Measurements from ENCODE around the gene PMPCA.

Gene PMPCA

GRCh38 chr9:136410500-136411287 lies at the start of gene PMPCA, which contains the start of gene ENTR1:
TSS of gene PMPCA (plus strand) at chr9:136410658. CDS start at chr9:136410669, 11 bp downstream.
TSS of gene ENTR1 (minus strand) at chr9:136410614. CDS start at chr9:136410397, 217 bp downstream.
- Histone ChIP-seq H3K4me3 (peak within 1 kb of the TSS; percentile 97), H3K27ac (peak within 1 kb of the TSS; percentile 80 to 90)
- no peak for TF ChIP-seq CTCF (IDR thresholded peaks at IDR 0.05)
- peak; percentile 92 for DNase-seq (ENCODE audit: low spot score)

- no peak for DNase-seq (ENCODE audit: low spot score)
- peak overlapping the region in 1 of 2 donors; percentile 26 for H3K27ac ChIP-seq
- no peak for TF ChIP-seq CTCF (IDR thresholded peaks at IDR 0.05)
- no peak overlapping the region for H3K4me3 ChIP-seq
Measured at GRCh38 chr9:136361047-136361753, 49.3 kb upstream of the PMPCA start.

- no peak for TF ChIP-seq CTCF (IDR thresholded peaks at IDR 0.05)
- Histone ChIP-seq H3K4me3 (no peak overlapping the region), H3K27ac (peak overlapping the region in 1 of 2 donors; percentile 26)
- DNase-seq (ENCODE audit: low spot score) = no peak
Measured at GRCh38 chr9:136361754-136362449, 48.6 kb upstream of the PMPCA start.

GRCh38 chr9:136362450-136362784 lies 48.0 kb upstream of the PMPCA start:
- Histone ChIP-seq H3K4me3 (no peak overlapping the region), H3K27ac (peak overlapping the region in 1 of 2 donors; percentile 99)
- no peak for TF ChIP-seq CTCF (IDR thresholded peaks at IDR 0.05)
- DNase-seq (ENCODE audit: low spot score) = no peak

- peak within 1 kb of the TSS; percentile 54 to 99 for H3K27ac ChIP-seq
- peak; percentile 98 for TF ChIP-seq CTCF (IDR thresholded peaks at IDR 0.05)
- peak; percentile 98 for DNase-seq (ENCODE audit: low spot score)
- H3K4me3 ChIP-seq = peak within 1 kb of the TSS; percentile 92
Measured at GRCh38 chr9:136363106-136363948, 47.1 kb upstream of the PMPCA start, which contains the start of gene DNLZ. TSS of gene DNLZ (minus strand) at chr9:136363744. CDS start at chr9:136363714, 30 bp downstream.
